Activated CD8-positive, alpha-beta memory T cell treated with anti-CD3 and anti-CD28 coated beads for 24 hours (primary cell): ENCODE measurements around the gene PELI2.

Experiments used
- DNase-seq: peaks from one replicate; pipeline ENCODE4 v3.0.0-alpha.2; 2020

Gene PELI2

DNA sequence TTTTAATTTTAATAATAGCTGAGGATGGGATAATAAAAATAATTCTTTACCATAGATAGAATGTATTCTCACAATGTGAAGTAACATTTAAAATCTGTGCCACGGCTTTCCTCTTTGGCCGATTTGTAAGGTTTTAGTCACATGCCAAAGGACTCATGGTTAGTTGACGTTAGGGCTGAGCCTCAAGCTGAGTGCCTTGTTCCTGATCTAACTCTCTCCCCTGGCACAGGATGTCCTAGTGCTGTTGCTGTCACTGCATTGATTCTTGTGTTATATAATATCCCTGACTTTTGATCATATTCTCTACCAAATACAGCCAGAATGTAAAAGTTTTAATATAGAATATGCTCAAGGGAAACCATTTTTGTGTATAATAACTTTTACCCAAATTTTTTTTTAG, 144.3 kb downstream of the PELI2 start:
- DNase-seq = no peak

- no peak for DNase-seq
These were observed 149.8 kb downstream of the PELI2 start for GRCh38 chr14:56268039-56268438.

GRCh38 chr14:56268673-56269072, 150.5 kb downstream of the PELI2 start:
- no peak for DNase-seq

- no peak for DNase-seq
These were observed 152.7 kb downstream of the PELI2 start for GRCh38 chr14:56270921-56271320.

DNA sequence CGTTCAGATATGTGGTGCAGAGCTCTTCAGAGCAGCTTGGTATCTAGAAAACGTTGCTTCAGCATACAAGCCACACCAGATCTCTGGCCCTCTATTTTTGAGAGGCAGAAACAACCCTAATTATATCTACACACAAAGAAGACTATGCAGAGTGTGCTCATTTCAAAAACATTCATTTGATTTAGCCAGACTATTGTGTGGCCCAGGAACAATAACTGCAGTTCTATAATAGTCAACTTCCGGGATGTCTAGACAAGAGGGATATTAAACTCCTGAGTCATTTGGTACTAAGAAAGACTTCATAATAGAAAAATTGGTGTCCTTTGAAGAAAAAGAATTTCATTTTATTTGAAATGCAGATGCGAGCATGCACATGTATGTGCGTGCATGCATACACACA, 153.8 kb downstream of the PELI2 start:
- no peak for DNase-seq

GRCh38 chr14:56273155-56273554, 154.9 kb downstream of the PELI2 start:
- DNase-seq = no peak

- DNase-seq = no peak
These were observed 155.7 kb downstream of the PELI2 start for GRCh38 chr14:56273951-56274350.

- no peak for DNase-seq
These were observed 156.3 kb downstream of the PELI2 start for GRCh38 chr14:56274556-56274955.

- DNase-seq = no peak
These were observed 157.9 kb downstream of the PELI2 start for GRCh38 chr14:56276108-56276507.

DNA sequence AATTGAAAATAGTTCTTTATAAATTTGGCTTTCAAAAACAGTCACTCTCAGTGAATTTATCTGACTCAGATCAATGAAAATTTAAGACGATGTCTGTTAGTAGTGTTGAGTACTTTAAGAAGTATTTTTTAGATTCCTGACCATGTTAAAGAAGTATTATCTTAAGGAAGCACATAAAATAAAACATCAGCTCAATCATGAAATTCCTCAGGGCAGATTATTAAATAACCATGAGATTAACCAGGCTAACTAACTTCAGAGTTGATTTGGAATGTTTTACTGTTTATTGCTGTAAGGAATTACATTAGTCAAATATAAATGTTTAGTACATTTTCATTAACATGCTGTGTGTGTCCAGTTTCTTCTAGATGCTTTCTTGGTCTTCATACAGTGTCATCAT, 160.2 kb downstream of the PELI2 start:
- no peak for DNase-seq

GRCh38 chr14:56280843-56281242, 162.6 kb downstream of the PELI2 start:
- no peak for DNase-seq

- no peak for DNase-seq
These were observed 164.0 kb downstream of the PELI2 start for GRCh38 chr14:56282179-56282578.

DNA sequence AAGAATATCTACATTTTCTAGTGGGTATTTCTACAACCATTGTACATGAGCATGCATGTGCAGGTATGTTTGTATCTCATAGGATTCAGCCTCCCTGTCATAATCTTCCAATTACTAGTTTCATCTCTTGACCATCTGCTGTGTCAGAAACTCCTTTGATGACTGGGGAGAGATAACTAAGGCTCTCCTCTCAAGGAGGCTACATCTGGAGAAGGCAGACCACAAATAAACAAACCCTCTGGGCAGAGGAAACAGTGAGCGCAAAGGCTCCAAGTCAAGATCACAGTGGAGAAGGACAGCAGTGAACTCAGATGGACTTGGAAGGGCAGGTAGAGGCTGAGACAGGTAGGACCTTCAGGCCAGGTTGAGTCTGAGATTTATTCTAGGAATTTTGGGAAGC, 166.4 kb downstream of the PELI2 start:
- no peak for DNase-seq

DNA sequence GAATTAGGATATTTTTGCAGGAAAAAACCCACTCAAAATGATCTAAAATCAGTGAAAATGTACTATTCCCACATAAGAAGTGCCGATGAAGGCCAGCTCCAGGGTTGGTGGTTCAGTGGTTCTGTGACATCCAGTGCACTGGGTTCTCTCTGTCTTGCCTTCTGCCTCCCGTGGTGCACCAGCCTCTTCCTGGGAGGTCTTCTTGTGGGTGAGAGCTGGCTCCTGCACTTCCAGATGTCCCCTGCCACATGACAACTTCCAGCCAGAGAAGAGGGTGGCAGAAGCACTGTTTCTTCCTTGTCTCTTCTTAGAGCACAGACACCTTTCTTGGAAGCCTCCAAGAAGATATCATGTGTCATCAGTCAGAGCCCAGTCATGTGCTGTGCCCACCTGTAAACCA, 170.9 kb downstream of the PELI2 start:
- DNase-seq = no peak

- no peak for DNase-seq
These were observed 172.0 kb downstream of the PELI2 start for GRCh38 chr14:56290195-56290594.

GRCh38 chr14:56292970-56293369, 174.8 kb downstream of the PELI2 start:
- no peak for DNase-seq

DNA sequence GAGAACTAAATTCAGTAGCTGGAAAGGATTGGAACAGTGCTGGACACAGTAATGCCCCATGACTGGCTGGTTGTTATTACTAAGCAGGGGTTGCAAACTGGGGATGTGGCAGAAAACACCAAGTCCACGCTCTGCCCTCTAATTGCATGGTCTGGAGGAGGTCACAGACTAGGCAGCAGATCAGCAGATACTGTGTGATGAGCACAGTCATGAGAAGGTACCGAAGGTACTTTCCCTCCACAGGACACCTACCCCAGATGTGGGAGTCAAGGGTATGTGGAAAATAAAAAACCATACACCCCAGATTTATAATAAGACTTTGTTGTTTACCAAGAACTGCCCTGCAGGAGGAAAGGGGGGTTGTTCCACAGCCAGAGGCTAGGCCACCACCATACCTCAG, 175.3 kb downstream of the PELI2 start:
- no peak for DNase-seq

DNA sequence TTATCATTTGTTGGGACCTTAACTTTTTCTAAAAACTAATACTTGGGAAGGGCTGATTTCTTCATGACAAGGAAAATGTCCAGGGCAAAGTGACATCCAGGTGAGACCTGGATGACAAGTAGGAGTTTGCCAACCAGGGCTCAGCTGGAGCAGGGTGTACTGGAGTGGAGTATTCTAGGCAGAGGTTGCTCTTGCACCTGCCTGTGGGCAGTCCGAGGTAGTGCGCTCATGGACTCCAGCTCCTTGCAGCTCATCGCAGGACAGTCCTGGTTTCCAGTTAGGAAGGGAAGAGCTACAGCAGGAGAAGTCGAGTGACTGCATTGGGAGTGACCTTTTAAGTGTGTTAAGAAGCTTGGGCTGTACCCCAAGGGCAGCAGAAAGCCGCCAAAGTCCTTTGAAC, 175.9 kb downstream of the PELI2 start:
- no peak for DNase-seq

- no peak for DNase-seq
These were observed 177.5 kb downstream of the PELI2 start for GRCh38 chr14:56295743-56296142.

GRCh38 chr14:56297449-56297848, 179.2 kb downstream of the PELI2 start:
- DNase-seq = no peak

GRCh38 chr14:56299306-56299984, 181.2 kb downstream of the PELI2 start:
- no peak for DNase-seq

- no peak for DNase-seq
These were observed 182.3 kb downstream of the PELI2 start for GRCh38 chr14:56300495-56300894.

DNA sequence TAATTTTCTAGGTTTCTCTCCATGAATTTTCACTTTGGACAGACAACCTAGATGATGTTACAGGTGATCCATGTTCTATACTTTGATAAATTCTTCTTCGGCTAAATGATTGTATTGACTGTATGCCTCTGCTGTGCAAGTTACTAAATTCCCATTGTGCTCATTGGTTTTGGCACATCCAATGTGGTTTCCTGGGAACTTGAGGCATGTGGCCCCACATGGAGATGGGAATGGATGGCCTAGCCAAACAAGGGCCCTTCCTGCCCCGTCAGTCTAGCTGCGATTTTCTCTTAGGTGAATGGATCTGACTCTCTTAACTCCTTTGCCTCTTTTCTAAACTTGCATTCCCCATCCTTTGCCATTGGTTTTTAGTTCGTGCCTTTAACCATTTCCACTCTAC, 186.2 kb downstream of the PELI2 start:
- DNase-seq = no peak

DNA sequence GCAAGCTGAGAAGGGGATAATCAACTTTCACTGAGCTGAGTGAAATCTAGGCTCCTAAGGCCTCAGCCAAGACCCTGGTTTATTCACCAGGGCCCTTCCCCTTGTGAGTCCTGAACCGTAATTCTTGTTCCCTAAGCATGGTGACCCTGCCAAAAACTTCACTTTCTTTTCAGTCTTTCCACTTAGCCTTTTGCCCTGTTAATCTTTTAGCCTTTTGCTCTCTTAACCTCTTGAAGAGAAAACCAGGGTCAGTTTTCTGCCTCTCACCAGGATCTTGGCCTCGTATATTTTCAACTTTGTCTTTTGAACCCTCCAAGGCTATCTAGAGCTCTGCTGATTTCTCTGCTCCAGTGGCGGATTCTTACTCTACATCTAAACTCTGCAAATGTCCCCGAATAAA, 191.0 kb downstream of the PELI2 start:
- DNase-seq = no peak

GRCh38 chr14:56310643-56311042, 192.4 kb downstream of the PELI2 start:
- no peak for DNase-seq

DNA sequence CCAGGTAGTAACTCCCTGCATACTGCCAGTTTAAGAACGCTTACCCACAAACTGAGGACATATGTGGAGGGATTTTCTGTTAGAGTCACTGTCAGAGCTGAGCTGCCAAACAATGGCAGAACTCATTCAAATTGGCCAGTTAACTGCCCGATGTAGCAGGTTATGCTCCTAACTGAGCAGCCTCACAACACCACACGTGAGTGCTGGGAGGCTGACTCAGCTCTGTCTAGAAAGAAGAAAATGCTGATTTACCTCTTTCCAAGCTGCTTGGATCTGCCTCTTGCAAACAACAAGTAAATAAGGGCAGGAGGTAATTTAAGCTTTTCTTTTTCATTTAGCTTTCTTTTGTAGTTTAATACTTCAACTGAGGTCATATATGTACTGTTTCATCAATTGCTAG, 195.6 kb downstream of the PELI2 start:
- no peak for DNase-seq
